Measurements from ENCODE around the gene JCAD.

The JCAD gene

GRCh38 chr10:30091136-30091535 is 31.8 kb upstream of the JCAD start:
- DNase-seq: no peak
- no peak for TF ChIP-seq POLR2A (IDR thresholded peaks at IDR 0.05; ENCODE audit: low read length)
- no peak for TF ChIP-seq GATA1 (IDR thresholded peaks at IDR 0.05; ENCODE audit: low read depth, low read length)

- DNase-seq: no peak
- TF ChIP-seq POLR2A (IDR thresholded peaks at IDR 0.05; ENCODE audit: low read length): no peak
- TF ChIP-seq GATA1 (IDR thresholded peaks at IDR 0.05; ENCODE audit: low read depth, low read length): no peak
These were observed 28.8 kb upstream of the JCAD start for GRCh38 chr10:30088178-30088577.

GRCh38 chr10:30083934-30084333 is 24.5 kb upstream of the JCAD start:
- no peak for TF ChIP-seq GATA1 (IDR thresholded peaks at IDR 0.05; ENCODE audit: low read depth, low read length)
- no peak for TF ChIP-seq POLR2A (IDR thresholded peaks at IDR 0.05; ENCODE audit: low read length)
- DNase-seq: no peak

GRCh38 chr10:30081182-30081581 is 21.8 kb upstream of the JCAD start:
- TF ChIP-seq POLR2A (IDR thresholded peaks at IDR 0.05; ENCODE audit: low read length): no peak
- TF ChIP-seq GATA1 (IDR thresholded peaks at IDR 0.05; ENCODE audit: low read depth, low read length): no peak
- DNase-seq: no peak

GRCh38 chr10:30080161-30080560 is 20.8 kb upstream of the JCAD start:
- TF ChIP-seq GATA1 (IDR thresholded peaks at IDR 0.05; ENCODE audit: low read depth, low read length) (no peak), POLR2A (IDR thresholded peaks at IDR 0.05; ENCODE audit: low read length) (no peak)
- DNase-seq: no peak

GRCh38 chr10:30079408-30079807 is 20.0 kb upstream of the JCAD start:
- TF ChIP-seq GATA1 (IDR thresholded peaks at IDR 0.05; ENCODE audit: low read depth, low read length): no peak
- no peak for DNase-seq

- no peak for DNase-seq
- TF ChIP-seq POLR2A (IDR thresholded peaks at IDR 0.05; ENCODE audit: low read length) (no peak), GATA1 (IDR thresholded peaks at IDR 0.05; ENCODE audit: low read depth, low read length) (no peak)
These were observed 16.1 kb upstream of the JCAD start for GRCh38 chr10:30075481-30075880.

GRCh38 chr10:30074933-30075332 is 15.5 kb upstream of the JCAD start:
- TF ChIP-seq GATA1 (IDR thresholded peaks at IDR 0.05; ENCODE audit: low read depth, low read length): no peak
- no peak for TF ChIP-seq POLR2A (IDR thresholded peaks at IDR 0.05; ENCODE audit: low read length)
- DNase-seq: no peak

GRCh38 chr10:30074090-30074489 is 14.7 kb upstream of the JCAD start:
- no peak for DNase-seq
- TF ChIP-seq POLR2A (IDR thresholded peaks at IDR 0.05; ENCODE audit: low read length) (no peak), GATA1 (IDR thresholded peaks at IDR 0.05; ENCODE audit: low read depth, low read length) (no peak)

GRCh38 chr10:30073767-30074060 is 14.3 kb upstream of the JCAD start:
- TF ChIP-seq GATA1 (IDR thresholded peaks at IDR 0.05; ENCODE audit: low read depth, low read length) (no peak), POLR2A (IDR thresholded peaks at IDR 0.05; ENCODE audit: low read length) (no peak)
- DNase-seq: no peak

- TF ChIP-seq GATA1 (IDR thresholded peaks at IDR 0.05; ENCODE audit: low read depth, low read length) (no peak), POLR2A (IDR thresholded peaks at IDR 0.05; ENCODE audit: low read length) (no peak)
- DNase-seq: no peak
These were observed 13.8 kb upstream of the JCAD start for GRCh38 chr10:30073045-30073766.

GRCh38 chr10:30072068-30072467 is 12.7 kb upstream of the JCAD start:
- TF ChIP-seq POLR2A (IDR thresholded peaks at IDR 0.05; ENCODE audit: low read length): no peak
- no peak for TF ChIP-seq GATA1 (IDR thresholded peaks at IDR 0.05; ENCODE audit: low read depth, low read length)
- no peak for DNase-seq

GRCh38 chr10:30070001-30070685 is 10.8 kb upstream of the JCAD start:
- DNase-seq: peak in 1 of 2 experiments; percentile 53

GRCh38 chr10:30068492-30069223 is 9.3 kb upstream of the JCAD start:
- no peak for TF ChIP-seq GATA1 (IDR thresholded peaks at IDR 0.05; ENCODE audit: low read depth, low read length)
- no peak for TF ChIP-seq POLR2A (IDR thresholded peaks at IDR 0.05; ENCODE audit: low read length)

More at GRCh38 chr10:30070001-30070685, 10.8 kb upstream of the JCAD start:
- no peak for TF ChIP-seq POLR2A (IDR thresholded peaks at IDR 0.05; ENCODE audit: low read length)
- TF ChIP-seq GATA1 (IDR thresholded peaks at IDR 0.05; ENCODE audit: low read depth, low read length): no peak

More at GRCh38 chr10:30068492-30069223, 9.3 kb upstream of the JCAD start:
- no peak for DNase-seq
